Activated naive CD8-positive, alpha-beta T cell treated with anti-CD3 and anti-CD28 coated beads, Interleukin-2, amount 10 ng/mL, durations not matched to agents 7 days and 5 days (primary cell): ENCODE results near the gene CASP9. TPM values are rescaled to one million over a fixed set of nuclear protein-coding genes. Genes with fewer than 3 reads are reported as not detected.
"Not testable (repeated sequence)": the region's sequence is repeated elsewhere in the genome, so short reads cannot be mapped to it uniquely, and the experiment has no call there.

Experiments
- ATAC-seq: fragments of 150-1000 bp; cut with Tn5 transposase; one replicate; pipeline ENCODE4 v1.10.0; 2021; ENCODE audit warnings: low read depth, moderate library complexity
- POLR2A ChIA-PET: fragments of 350-600 bp; sonication (Branson Sonifier 250); formaldehyde crosslinking; loops from one replicate; lab custom pipeline; 2021; ENCODE audit warnings: antibody characterized with exemption; lab: Charles Lee
- DNase-seq: peaks from one replicate; pipeline ENCODE4 v3.0.0; 2021
- H3K27ac Mint-ChIP-seq: one replicate; pipeline ENCODE4 v1.8.0; 2022; ENCODE audit warnings: mild to moderate bottlenecking, mixed read lengths
- H3K27me3 Mint-ChIP-seq: one replicate; pipeline ENCODE4 v1.8.0; 2022; ENCODE audit warnings: mild to moderate bottlenecking, moderate library complexity, mixed read lengths
- H3K36me3 Mint-ChIP-seq: one replicate; pipeline ENCODE4 v1.8.0; 2021; ENCODE audit warnings: mild to moderate bottlenecking, mixed read lengths
- H3K4me1 Mint-ChIP-seq: one replicate; pipeline ENCODE4 v1.8.0; 2021; ENCODE audit warnings: mixed read lengths
- H3K4me3 Mint-ChIP-seq: one replicate; pipeline ENCODE4 v1.8.0; 2022; ENCODE audit warnings: mild to moderate bottlenecking, moderate library complexity, mixed read lengths
- H3K9me3 Mint-ChIP-seq: one replicate; pipeline ENCODE4 v1.8.0; 2021; ENCODE audit warnings: mixed read lengths
- total RNA-seq, 2 experiments: library from RNA; stranded (reverse); gene quantifications; one replicate each; pipeline ENCODE4 v1.2.3, GENCODE V29; 2021

CASP9 gene
- total RNA-seq, 2 experiments from 2014 or later: 9.6 to 13.7 TPM

DNA sequence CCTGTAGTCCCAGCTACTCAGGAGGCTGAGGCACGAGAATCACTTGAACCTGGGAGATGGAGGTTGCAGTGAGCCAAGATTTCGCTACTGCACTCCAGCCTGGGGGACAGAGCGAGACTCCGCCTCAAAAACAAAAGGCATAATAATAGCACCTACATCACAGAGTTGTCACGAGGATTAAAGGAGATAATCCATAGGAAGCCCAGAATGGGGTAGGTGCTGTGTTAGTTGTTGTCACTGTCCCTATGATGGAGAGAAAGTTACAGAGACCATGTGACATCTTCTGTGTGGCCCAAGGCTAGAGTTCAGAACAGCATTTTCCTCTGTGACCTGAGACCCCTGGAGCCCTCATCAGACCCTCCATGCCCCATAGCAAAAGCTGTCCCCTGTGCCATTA, 60.1 kb downstream of the CASP9 start:
- H3K27me3 Mint-ChIP-seq, H3K4me3 Mint-ChIP-seq, ATAC-seq, H3K9me3 Mint-ChIP-seq, DNase-seq, H3K27ac Mint-ChIP-seq, H3K4me1 Mint-ChIP-seq, POLR2A ChIA-PET, H3K36me3 Mint-ChIP-seq: not testable (repeated sequence)

GRCh38 chr1:15463064-15463800, 60.8 kb downstream of the CASP9 start:
- H3K9me3 Mint-ChIP-seq, H3K27me3 Mint-ChIP-seq, H3K4me1 Mint-ChIP-seq, ATAC-seq, DNase-seq, POLR2A ChIA-PET, H3K36me3 Mint-ChIP-seq, H3K27ac Mint-ChIP-seq, H3K4me3 Mint-ChIP-seq: not testable (repeated sequence)

DNA sequence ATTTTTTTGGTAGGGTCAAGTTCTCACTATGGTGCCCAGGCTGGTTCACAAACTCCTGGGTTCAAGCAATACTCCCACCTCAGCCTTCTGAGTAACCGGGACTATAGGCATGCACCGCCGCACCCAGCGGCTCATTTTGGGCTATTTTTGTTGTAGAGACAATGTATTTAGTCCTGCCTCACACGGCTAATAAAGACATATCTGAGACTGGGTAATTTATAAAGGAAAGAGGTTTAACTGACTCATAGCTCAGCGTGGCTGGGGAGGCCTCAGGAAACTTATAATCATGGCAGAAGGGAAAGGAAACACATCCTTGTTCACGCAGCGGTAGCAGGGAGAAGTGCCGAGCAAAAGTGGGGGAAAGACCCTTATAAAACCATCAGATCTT, 63.3 kb downstream of the CASP9 start:
- no peaks in the 10 kb centered on the region for H3K4me1 Mint-ChIP-seq
- DNase-seq (no peak), ATAC-seq (no peak)
- POLR2A ChIA-PET: no interaction called here
- H3K4me3 Mint-ChIP-seq: no peak overlapping the region
- H3K27me3 Mint-ChIP-seq: peaks cover 2% of the 10 kb centered on the region
- H3K9me3 Mint-ChIP-seq: no peaks in the 10 kb centered on the region
- no peak overlapping the region for H3K27ac Mint-ChIP-seq
- no peaks in the 10 kb centered on the region for H3K36me3 Mint-ChIP-seq

- peaks cover 2% of the 10 kb centered on the region for H3K27me3 Mint-ChIP-seq
- no peaks in the 10 kb centered on the region for H3K4me1 Mint-ChIP-seq
- H3K36me3 Mint-ChIP-seq: no peaks in the 10 kb centered on the region
- ATAC-seq (no peak), DNase-seq (no peak)
- no peaks in the 10 kb centered on the region for H3K9me3 Mint-ChIP-seq
- POLR2A ChIA-PET: interaction anchor here (0.6 kb wide), 1 partner anchor 434 kb away, joined by 4 read pairs; no protein-coding TSS in a partner anchor
- no peak overlapping the region for H3K4me3 Mint-ChIP-seq
- no peak overlapping the region for H3K27ac Mint-ChIP-seq
Observed at GRCh38 chr1:15459771-15460707, 64.0 kb downstream of the CASP9 start.

GRCh38 chr1:15458388-15458787, 65.6 kb downstream of the CASP9 start:
- H3K27ac Mint-ChIP-seq, H3K9me3 Mint-ChIP-seq, DNase-seq, POLR2A ChIA-PET, ATAC-seq, H3K4me1 Mint-ChIP-seq, H3K27me3 Mint-ChIP-seq, H3K4me3 Mint-ChIP-seq, H3K36me3 Mint-ChIP-seq: not testable (repeated sequence)

DNA sequence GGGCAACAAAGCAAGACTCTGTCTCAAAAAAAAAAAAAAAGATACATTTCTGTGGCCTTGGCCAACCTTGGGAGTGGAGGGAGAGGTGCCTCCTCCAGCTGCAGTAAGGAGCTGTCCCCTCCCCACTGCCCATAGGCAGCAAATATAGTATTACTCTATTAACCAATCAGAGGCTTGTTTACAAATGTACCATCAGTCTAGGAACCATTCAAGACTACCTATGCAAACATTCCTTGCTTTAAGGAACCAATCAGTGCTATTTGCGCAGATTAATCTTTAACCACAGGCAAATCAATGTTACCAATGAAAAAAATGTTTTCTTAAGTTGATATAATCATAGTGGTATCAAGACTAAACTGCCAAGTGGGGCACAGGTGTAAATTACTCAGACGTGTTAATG, 66.4 kb downstream of the CASP9 start:
- Mint-ChIP-seq H3K4me3 (no peak overlapping the region), H3K9me3 (no peaks in the 10 kb centered on the region)
- POLR2A ChIA-PET: no interaction called here

DNA sequence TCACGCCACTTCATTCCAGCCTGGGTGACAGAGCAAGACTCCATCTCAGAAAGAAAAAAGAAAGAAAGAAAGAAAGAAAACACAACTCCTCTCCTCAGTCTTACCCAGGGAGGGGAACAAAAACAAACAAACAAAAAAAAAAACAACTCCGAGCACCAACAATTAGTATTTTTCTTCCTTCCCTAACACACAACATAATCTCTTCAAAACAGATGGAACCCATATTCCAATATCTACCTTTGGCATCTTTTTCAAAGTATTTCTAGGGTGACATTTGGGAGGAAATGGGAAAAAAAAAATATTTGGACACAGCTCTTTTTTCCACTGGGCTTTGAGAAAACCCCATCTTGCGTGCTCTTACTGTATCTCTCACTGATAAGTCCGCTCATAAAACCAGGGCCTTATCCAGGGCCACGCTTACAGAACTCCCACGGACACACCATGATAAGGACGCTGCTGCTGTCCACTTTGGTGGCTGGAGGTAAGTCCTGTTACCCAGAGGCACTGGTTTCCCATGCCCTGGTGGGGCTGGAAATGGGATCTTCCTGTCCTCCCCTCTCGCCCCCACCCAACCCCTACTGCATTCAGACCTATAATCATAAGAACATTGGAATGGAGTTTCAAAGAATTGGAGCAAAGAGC, 67.6 kb downstream of the CASP9 start, which contains the start of gene CELA2A:
CELA2A (plus strand) TSS at position 420 of the 642 bp plus-strand sequence; CDS start at position 442, 22 bp downstream.
- Mint-ChIP-seq H3K4me3 (no peak within 1 kb of the TSS), H3K27ac (no peak within 1 kb of the TSS), H3K9me3 (no peaks in the 10 kb centered on the region), H3K36me3 (no peaks in the 10 kb centered on the region), H3K27me3 (peaks cover 2% of the 10 kb centered on the region), H3K4me1 (no peaks in the 10 kb centered on the region)
- ATAC-seq (no peak), DNase-seq (no peak)
- POLR2A ChIA-PET: no interaction called here

More for the DNA sequence above, 66.4 kb downstream of the CASP9 start:
- H3K27ac Mint-ChIP-seq: no peak overlapping the region
- H3K4me1 Mint-ChIP-seq: no peaks in the 10 kb centered on the region
- H3K27me3 Mint-ChIP-seq: peaks cover 2% of the 10 kb centered on the region
- no peaks in the 10 kb centered on the region for H3K36me3 Mint-ChIP-seq
- ATAC-seq (no peak), DNase-seq (no peak)

DNA sequence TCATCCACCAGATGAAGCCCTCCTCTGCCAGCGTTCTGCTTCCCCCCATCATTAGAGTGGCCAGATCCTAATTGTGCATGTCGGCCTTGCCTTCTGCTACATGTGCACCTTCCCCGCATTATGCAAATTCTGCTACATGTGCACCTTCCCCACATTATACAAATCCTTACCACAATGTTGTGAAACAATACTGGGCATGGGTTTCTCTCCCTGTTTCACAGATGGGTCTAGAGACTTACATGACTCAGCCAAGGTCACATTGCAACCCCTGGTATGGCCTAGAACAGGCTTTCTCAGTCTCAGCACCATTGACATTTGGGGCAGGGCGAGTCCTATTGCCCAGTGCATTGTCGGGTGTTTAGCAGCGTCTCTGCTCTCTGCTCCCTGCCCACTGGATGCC, 68.5 kb downstream of the CASP9 start:
- H3K4me3 Mint-ChIP-seq: no peak overlapping the region
- no peak for ATAC-seq
- no peak for DNase-seq
- H3K36me3 Mint-ChIP-seq: no peaks in the 10 kb centered on the region
- peaks cover 2% of the 10 kb centered on the region for H3K27me3 Mint-ChIP-seq
- H3K27ac Mint-ChIP-seq: no peak overlapping the region
- no peaks in the 10 kb centered on the region for H3K9me3 Mint-ChIP-seq
- H3K4me1 Mint-ChIP-seq: no peaks in the 10 kb centered on the region
- POLR2A ChIA-PET: no interaction called here

DNA sequence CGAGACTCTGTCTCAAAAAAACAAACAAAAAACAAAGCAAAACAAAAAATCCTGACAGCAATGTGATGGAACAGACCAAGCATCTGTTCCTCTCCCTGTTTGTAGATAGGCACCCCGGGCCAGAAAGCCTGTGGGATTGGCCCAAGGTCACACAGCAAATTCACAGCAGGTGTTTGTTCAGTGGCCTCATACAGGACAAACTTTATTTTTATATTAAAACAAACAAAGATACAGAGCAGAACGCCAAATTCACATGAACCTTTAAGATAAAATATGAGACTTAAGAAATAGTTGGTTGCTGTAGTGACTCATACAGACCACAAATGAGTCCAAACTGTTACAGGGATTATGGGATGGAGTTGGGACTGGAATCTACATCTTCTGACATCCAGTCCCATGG, 69.8 kb downstream of the CASP9 start:
- Mint-ChIP-seq H3K4me1 (no peaks in the 10 kb centered on the region), H3K9me3 (no peaks in the 10 kb centered on the region), H3K27ac (no peak overlapping the region), H3K36me3 (no peaks in the 10 kb centered on the region), H3K4me3 (no peak overlapping the region), H3K27me3 (peaks cover 4% of the 10 kb centered on the region)
- DNase-seq: no peak
- ATAC-seq: no peak
- POLR2A ChIA-PET: no interaction called here

GRCh38 chr1:15453734-15454133, 70.3 kb downstream of the CASP9 start:
- H3K27me3 Mint-ChIP-seq: peaks cover 4% of the 10 kb centered on the region
- ATAC-seq (no peak), DNase-seq (no peak)
- POLR2A ChIA-PET: no interaction called here
- H3K36me3 Mint-ChIP-seq: no peaks in the 10 kb centered on the region
- H3K9me3 Mint-ChIP-seq: no peaks in the 10 kb centered on the region
- no peak overlapping the region for H3K27ac Mint-ChIP-seq
- H3K4me3 Mint-ChIP-seq: no peak overlapping the region
- no peaks in the 10 kb centered on the region for H3K4me1 Mint-ChIP-seq

DNA sequence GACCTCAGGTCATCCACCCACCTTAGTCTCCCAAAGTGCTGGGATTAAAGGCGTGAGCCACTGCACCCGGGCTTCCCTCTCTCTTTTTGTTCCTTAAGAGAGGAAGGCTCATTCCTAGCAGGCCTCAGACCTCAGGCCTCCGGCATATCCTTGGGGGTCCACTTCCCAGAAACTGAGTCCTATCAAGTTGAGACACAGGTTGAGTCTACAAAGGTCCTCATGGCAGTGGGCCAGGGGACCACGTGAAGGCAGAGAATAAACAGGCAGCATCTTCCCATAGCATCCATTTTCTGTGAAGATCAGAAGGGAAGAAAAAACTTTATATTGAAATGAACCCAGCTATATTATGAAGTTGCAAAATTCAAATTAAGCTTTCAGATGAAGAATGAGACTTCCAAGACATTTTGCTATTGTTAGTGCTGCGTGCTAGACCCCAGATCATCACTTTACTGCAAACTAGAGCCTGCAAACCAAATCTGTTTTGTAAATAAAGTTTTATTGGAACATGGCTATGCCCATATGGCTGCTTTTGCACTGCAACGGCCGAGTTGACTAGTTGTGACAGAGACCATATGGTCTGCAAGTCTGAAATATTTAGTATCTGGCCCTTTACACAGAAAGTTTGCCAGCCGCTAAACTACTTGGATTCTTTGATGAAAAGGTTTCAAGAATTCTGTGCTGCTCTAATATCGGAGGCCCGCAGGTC, 71.0 kb downstream of the CASP9 start:
- no peak overlapping the region for H3K27ac Mint-ChIP-seq
- H3K9me3 Mint-ChIP-seq: no peaks in the 10 kb centered on the region
- no peak overlapping the region for H3K4me3 Mint-ChIP-seq
- POLR2A ChIA-PET: no interaction called here
- H3K36me3 Mint-ChIP-seq: no peaks in the 10 kb centered on the region
- ATAC-seq (no peak), DNase-seq (no peak)
- peaks cover 4% of the 10 kb centered on the region for H3K27me3 Mint-ChIP-seq
- no peaks in the 10 kb centered on the region for H3K4me1 Mint-ChIP-seq

- H3K4me1 Mint-ChIP-seq: no peaks in the 10 kb centered on the region
- DNase-seq (no peak), ATAC-seq (no peak)
- no peak overlapping the region for H3K27ac Mint-ChIP-seq
- no peak overlapping the region for H3K4me3 Mint-ChIP-seq
- POLR2A ChIA-PET: no interaction called here
- no peaks in the 10 kb centered on the region for H3K9me3 Mint-ChIP-seq
- H3K36me3 Mint-ChIP-seq: no peaks in the 10 kb centered on the region
- H3K27me3 Mint-ChIP-seq: peaks cover 4% of the 10 kb centered on the region
Observed at GRCh38 chr1:15452216-15452615, 71.8 kb downstream of the CASP9 start.
